ENCODE measurements around the gene KCNQ5. TPM values are rescaled to one million over a fixed set of nuclear protein-coding genes. Genes with fewer than 3 reads are reported as not detected.

The KCNQ5 gene
- total RNA-seq, 1 donor from 2014 or later: not detected

DNA sequence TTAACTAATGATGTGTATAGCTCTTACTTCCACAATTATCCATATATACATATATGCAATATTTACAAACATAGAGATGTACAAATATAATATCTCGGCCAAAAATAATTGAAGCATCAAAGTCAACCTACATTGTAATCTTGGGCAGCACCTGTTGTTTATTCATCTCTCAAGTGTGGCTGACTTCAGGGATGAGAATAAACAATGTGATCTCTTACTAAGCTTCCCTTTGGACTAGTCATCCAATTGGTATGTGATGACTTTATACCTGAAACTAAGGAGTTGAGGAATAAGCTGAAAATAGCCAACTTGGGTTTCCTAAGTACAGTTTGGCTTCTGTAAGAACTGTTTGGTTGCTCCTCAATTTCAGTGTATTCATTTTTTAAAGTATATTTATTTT is 346.8 kb downstream of the KCNQ5 start:
- H3K9me3 Mint-ChIP-seq: no peaks in the 10 kb centered on the region
- H3K4me3 Mint-ChIP-seq: no peak overlapping the region
- no peak for DNase-seq (ENCODE audit: low spot score)
- Histone ChIP-seq H3K4me1 (no peaks in the 10 kb centered on the region), H3K9me3 (ENCODE audit: low read depth) (no peaks in the 10 kb centered on the region), H3K9ac (no peak overlapping the region), H3K4me3 (no peak overlapping the region), H3K36me3 (no peaks in the 10 kb centered on the region), H4K20me1 (ENCODE audit: low read depth) (no peaks in the 10 kb centered on the region), H3K4me2 (no peak overlapping the region), H3F3A (ENCODE audit: low read depth) (no peaks in the 10 kb centered on the region), H3K27ac (no peak overlapping the region), H2AFZ (replicated peaks) (no peak overlapping the region), H3K27me3 (no peaks in the 10 kb centered on the region), H3K79me2 (ENCODE audit: low read depth) (no peaks in the 10 kb centered on the region)
- H3K4me1 Mint-ChIP-seq: no peaks in the 10 kb centered on the region
- H3K27ac Mint-ChIP-seq: no peak overlapping the region
- TF ChIP-seq, protein P1, sequence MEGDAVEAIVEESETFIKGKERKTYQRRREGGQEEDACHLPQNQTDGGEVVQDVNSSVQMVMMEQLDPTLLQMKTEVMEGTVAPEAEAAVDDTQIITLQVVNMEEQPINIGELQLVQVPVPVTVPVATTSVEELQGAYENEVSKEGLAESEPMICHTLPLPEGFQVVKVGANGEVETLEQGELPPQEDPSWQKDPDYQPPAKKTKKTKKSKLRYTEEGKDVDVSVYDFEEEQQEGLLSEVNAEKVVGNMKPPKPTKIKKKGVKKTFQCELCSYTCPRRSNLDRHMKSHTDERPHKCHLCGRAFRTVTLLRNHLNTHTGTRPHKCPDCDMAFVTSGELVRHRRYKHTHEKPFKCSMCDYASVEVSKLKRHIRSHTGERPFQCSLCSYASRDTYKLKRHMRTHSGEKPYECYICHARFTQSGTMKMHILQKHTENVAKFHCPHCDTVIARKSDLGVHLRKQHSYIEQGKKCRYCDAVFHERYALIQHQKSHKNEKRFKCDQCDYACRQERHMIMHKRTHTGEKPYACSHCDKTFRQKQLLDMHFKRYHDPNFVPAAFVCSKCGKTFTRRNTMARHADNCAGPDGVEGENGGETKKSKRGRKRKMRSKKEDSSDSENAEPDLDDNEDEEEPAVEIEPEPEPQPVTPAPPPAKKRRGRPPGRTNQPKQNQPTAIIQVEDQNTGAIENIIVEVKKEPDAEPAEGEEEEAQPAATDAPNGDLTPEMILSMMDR (IDR thresholded peaks at IDR 0.05): no peak
- H3K27me3 Mint-ChIP-seq (ENCODE audit: insufficient read depth, low read depth): no peaks in the 10 kb centered on the region
- H3K36me3 Mint-ChIP-seq: no peaks in the 10 kb centered on the region

DNA sequence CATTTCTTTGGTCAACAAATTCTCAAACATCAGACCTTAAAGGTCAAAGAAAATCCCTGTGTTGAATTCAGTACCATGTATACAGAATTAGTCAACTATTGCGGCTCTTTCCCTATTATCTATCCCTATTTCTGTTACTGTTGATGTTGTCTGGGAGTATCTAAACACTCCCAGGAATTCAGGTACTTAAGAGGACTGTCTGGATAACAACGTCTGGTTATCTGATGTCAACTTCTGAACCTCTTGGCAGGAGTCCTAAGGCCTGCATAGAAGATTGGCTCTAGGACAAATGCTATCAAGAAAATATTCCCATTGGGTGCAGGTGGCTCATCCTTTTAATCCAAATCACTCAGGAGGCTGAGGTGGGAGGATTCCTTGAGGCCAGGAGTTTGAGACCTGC is 347.8 kb downstream of the KCNQ5 start:
- Histone ChIP-seq H3K4me3 (no peak overlapping the region), H3K27me3 (no peaks in the 10 kb centered on the region), H2AFZ (replicated peaks) (no peak overlapping the region), H3K9ac (no peak overlapping the region), H3K79me2 (ENCODE audit: low read depth) (no peaks in the 10 kb centered on the region), H3K9me3 (ENCODE audit: low read depth) (no peaks in the 10 kb centered on the region), H3K27ac (no peak overlapping the region), H3K36me3 (no peaks in the 10 kb centered on the region), H3K4me2 (no peak overlapping the region), H3K4me1 (no peaks in the 10 kb centered on the region), H4K20me1 (ENCODE audit: low read depth) (no peaks in the 10 kb centered on the region), H3F3A (ENCODE audit: low read depth) (no peaks in the 10 kb centered on the region)
- no peak overlapping the region for H3K27ac Mint-ChIP-seq
- H3K4me3 Mint-ChIP-seq: no peak overlapping the region
- no peak for DNase-seq (ENCODE audit: low spot score)
- H3K9me3 Mint-ChIP-seq: no peaks in the 10 kb centered on the region
- no peaks in the 10 kb centered on the region for H3K27me3 Mint-ChIP-seq (ENCODE audit: insufficient read depth, low read depth)
- TF ChIP-seq EZH2 (IDR thresholded peaks at IDR 0.05) (no peak), EZH2phosphoT487 (IDR thresholded peaks at IDR 0.05) (no peak)
- TF ChIP-seq, protein P1 (IDR thresholded peaks at IDR 0.05): no peak
- no peaks in the 10 kb centered on the region for H3K4me1 Mint-ChIP-seq
- H3K36me3 Mint-ChIP-seq: no peaks in the 10 kb centered on the region

DNA sequence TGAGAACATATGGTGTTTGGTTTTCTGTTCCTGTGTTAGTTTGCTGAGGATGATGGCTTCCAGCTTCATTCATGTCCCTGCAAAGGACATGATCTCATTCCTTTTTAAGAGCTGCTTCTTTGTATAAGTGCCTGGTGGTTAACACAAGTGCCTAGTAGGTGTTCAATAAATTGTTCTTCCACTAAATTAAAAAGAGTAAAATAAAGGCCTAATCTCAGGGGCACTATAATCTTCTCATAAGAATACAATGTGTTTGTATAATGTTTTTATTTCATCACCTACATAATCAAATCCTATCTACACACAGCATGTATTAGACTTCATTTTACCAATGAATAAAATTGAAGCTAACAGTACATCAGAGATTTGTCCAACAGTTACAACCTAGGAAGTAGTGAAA is 350.7 kb downstream of the KCNQ5 start:
- Mint-ChIP-seq H3K4me1 (no peaks in the 10 kb centered on the region), H3K36me3 (no peaks in the 10 kb centered on the region), H3K27me3 (ENCODE audit: insufficient read depth, low read depth) (no peaks in the 10 kb centered on the region), H3K4me3 (no peak overlapping the region), H3K27ac (no peak overlapping the region), H3K9me3 (no peaks in the 10 kb centered on the region)
- Histone ChIP-seq H3K9me3 (ENCODE audit: low read depth) (no peaks in the 10 kb centered on the region), H3K4me1 (no peaks in the 10 kb centered on the region), H3K79me2 (ENCODE audit: low read depth) (no peaks in the 10 kb centered on the region), H2AFZ (replicated peaks) (no peak overlapping the region), H3K4me2 (no peak overlapping the region), H3K4me3 (no peak overlapping the region), H3K36me3 (no peaks in the 10 kb centered on the region), H3K27ac (no peak overlapping the region), H3K9ac (no peak overlapping the region), H3F3A (ENCODE audit: low read depth) (no peaks in the 10 kb centered on the region), H3K27me3 (no peaks in the 10 kb centered on the region), H4K20me1 (ENCODE audit: low read depth) (no peaks in the 10 kb centered on the region)
- no peak for DNase-seq (ENCODE audit: low spot score)
- TF ChIP-seq EZH2 (IDR thresholded peaks at IDR 0.05) (no peak), EZH2phosphoT487 (IDR thresholded peaks at IDR 0.05) (no peak)
- TF ChIP-seq, protein P1 (IDR thresholded peaks at IDR 0.05): no peak

DNA sequence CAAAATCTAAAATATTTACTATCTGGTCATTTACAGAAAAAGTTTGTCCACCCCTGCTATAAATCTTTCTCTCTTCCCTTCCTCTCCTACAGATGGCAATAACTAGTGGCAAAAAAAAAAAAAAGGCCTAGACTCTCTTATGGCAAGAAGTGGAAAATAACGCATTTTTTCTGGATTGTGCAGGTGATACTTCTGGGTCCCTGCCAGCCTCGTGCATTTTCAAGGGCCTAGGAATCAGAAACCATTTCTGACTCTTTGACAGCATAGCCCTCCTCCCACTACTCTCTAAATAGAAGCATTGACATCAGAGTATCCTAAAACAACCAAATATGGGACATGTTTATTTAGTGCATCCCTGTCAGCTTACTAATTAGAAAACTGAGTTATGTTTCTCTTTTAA is 352.4 kb downstream of the KCNQ5 start:
- H2AFZ ChIP-seq (replicated peaks): no peak overlapping the region
- H3K27me3 ChIP-seq: no peaks in the 10 kb centered on the region
- Mint-ChIP-seq H3K4me1 (no peaks in the 10 kb centered on the region), H3K4me3 (no peak overlapping the region), H3K27me3 (ENCODE audit: insufficient read depth, low read depth) (no peaks in the 10 kb centered on the region), H3K36me3 (no peaks in the 10 kb centered on the region), H3K27ac (no peak overlapping the region), H3K9me3 (peaks cover 2% of the 10 kb centered on the region)
- no peaks in the 10 kb centered on the region for H4K20me1 ChIP-seq (ENCODE audit: low read depth)
- no peak overlapping the region for H3K27ac ChIP-seq
- H3F3A ChIP-seq (ENCODE audit: low read depth): no peaks in the 10 kb centered on the region
- H3K4me1 ChIP-seq: no peaks in the 10 kb centered on the region
- no peak overlapping the region for H3K9ac ChIP-seq
- H3K36me3 ChIP-seq: no peaks in the 10 kb centered on the region
- H3K79me2 ChIP-seq (ENCODE audit: low read depth): no peaks in the 10 kb centered on the region
- no peaks in the 10 kb centered on the region for H3K9me3 ChIP-seq (ENCODE audit: low read depth)
- H3K4me3 ChIP-seq: no peak overlapping the region
- TF ChIP-seq, protein P1 (IDR thresholded peaks at IDR 0.05): no peak
- no peak for TF ChIP-seq EZH2 (IDR thresholded peaks at IDR 0.05)
- TF ChIP-seq EZH2phosphoT487 (IDR thresholded peaks at IDR 0.05): no peak
- H3K4me2 ChIP-seq: no peak overlapping the region
- no peak for DNase-seq (ENCODE audit: low spot score)
